Omental fat pad (tissue), 4 donors: Measurements from ENCODE around the gene CLDN6. TPM values are rescaled to one million over a fixed set of nuclear protein-coding genes. Genes with fewer than 3 reads are reported as not detected.

Experiments used
- ATAC-seq: fragments of 150-250 bp; one replicate; pipeline ENCODE4 v1.9.1; 2016; ENCODE audit warnings: mild to moderate bottlenecking, moderate library complexity; ENCODE audit not compliant: low FRiP score
- DNase-seq: peaks from one replicate; pipeline ENCODE4 v3.0.0-alpha.2; 2019; ENCODE audit warnings: low spot score
- total RNA-seq, 4 donors: library from RNA; depleted of rRNA; stranded (reverse); fragments of >200 nt; gene quantifications; one replicate each; pipeline ENCODE4 v1.1.0, GENCODE V29; 2016
- TF ChIP-seq, protein P1 (sequence below), 3 donors: fragments of 450-650 bp; IDR thresholded peaks; one replicate each; pipeline ENCODE4 v1.5.1; 2016 to 2017; ENCODE audit warnings: antibody characterized with exemption in 3 of 3, mild to moderate bottlenecking in 3 of 3, moderate library complexity in 2 of 3

CLDN6 gene
- total RNA-seq, 4 donors from 2014 or later = not detected

GRCh38 chr16:3026003-3026378 lies 8.0 kb upstream of the CLDN6 start:
- no peak for ATAC-seq
- TF ChIP-seq, protein P1, sequence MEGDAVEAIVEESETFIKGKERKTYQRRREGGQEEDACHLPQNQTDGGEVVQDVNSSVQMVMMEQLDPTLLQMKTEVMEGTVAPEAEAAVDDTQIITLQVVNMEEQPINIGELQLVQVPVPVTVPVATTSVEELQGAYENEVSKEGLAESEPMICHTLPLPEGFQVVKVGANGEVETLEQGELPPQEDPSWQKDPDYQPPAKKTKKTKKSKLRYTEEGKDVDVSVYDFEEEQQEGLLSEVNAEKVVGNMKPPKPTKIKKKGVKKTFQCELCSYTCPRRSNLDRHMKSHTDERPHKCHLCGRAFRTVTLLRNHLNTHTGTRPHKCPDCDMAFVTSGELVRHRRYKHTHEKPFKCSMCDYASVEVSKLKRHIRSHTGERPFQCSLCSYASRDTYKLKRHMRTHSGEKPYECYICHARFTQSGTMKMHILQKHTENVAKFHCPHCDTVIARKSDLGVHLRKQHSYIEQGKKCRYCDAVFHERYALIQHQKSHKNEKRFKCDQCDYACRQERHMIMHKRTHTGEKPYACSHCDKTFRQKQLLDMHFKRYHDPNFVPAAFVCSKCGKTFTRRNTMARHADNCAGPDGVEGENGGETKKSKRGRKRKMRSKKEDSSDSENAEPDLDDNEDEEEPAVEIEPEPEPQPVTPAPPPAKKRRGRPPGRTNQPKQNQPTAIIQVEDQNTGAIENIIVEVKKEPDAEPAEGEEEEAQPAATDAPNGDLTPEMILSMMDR (IDR thresholded peaks at IDR 0.05) = no peak
- DNase-seq = no peak

DNA sequence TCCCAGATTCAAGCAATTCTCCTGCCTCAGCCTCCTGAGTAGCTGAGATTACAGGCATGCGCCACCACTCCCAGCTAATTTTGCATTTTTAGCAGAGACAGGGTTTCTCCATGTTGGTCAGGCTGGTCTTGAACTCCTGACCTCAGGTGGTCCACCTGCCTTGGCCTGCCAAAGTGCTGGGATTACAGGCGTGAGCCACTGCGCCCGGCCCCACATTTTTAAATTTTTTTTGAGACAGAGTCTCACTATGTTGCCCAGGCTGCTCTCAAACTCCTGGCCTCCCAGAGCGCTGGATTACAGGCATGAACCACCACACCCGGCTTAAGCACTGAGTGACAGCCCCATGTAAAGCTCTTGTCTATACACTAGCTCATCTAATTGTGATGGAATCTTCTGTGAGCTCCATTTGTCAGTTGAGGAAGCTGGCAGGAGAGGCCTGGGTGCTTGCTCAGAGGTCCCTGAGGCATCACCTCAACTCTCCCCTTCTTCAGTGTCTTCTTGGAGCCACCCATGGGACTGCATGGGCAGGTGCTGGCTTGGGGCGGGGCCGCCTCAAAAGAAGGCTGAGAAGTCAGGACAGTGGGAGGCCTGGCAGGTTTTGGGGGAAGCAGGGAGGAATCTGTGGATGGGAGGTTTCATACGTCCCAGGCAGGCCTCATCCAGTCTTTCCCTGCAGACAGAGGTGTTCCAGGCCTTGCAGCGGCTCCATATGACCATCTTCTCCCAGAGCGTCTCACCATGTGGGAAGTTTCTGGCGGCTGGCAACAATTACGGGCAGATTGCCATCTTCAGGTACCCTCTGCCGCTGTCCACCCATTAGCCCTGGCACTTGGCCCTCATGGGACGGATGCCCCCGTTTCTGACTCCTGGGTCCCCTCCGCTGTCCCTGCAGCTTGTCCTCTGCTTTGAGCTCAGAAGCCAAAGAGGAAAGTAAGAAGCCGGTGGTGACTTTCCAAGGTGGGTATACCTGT lies 7.3 kb upstream of the CLDN6 start:
- DNase-seq (no peak), ATAC-seq (no peak)
- TF ChIP-seq, protein P1 (IDR thresholded peaks at IDR 0.05) = no peak

- ATAC-seq (peak; percentile 46), DNase-seq (peak; percentile 90)
- TF ChIP-seq, protein P1 (IDR thresholded peaks at IDR 0.05) = no peak
Measured at GRCh38 chr16:3023669-3024478, 5.9 kb upstream of the CLDN6 start, which contains the start of the genes HCFC1R1 and THOC6. TSS of gene HCFC1R1 (minus strand) at chr16:3023942. CDS start at chr16:3023941, 1 bp downstream. TSS of gene THOC6 (plus strand) at chr16:3024035. CDS start at chr16:3024327, 292 bp downstream.

DNA sequence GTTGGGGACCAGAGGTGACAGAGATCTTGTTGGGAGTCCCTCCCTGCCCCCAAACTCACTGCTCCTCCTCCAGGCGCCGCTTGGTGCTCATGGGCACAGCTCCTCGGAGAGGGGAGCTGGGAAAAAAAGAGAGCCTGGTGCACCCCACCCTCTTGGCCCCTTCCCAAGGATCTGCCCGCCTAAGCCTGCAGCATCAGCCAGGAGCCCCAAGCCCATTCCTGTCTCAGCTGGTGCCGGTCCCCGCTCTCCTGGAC lies 5.4 kb upstream of the CLDN6 start:
- DNase-seq (peak; percentile 35), ATAC-seq (no peak)
- TF ChIP-seq, protein P1 (IDR thresholded peaks at IDR 0.05) = no peak

GRCh38 chr16:3022684-3023414 lies 4.9 kb upstream of the CLDN6 start:
- DNase-seq = no peak
- no peak for ATAC-seq
- TF ChIP-seq, protein P1 (IDR thresholded peaks at IDR 0.05) = no peak

DNA sequence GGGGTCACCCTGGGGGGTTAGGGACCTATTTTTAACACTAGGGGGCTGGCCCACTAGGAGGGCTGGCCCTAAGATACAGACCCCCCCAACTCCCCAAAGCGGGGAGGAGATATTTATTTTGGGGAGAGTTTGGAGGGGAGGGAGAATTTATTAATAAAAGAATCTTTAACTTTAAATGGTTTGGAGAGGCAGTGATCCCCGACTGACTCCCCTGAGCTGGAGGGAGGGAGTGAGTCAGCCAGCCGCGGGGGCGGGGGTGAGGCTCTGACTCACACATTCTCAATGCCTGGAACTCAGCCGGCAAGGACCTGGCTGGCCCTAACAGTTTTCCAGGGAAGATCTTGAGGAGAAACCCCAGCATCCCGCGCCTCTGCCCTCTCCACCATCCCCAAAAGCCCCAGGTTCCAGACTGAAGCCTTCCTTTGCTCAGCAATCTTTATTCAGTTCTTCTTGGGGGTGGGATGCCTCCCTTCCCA lies 4.3 kb upstream of the CLDN6 start:
- peak; percentile 33 for ATAC-seq
- peak; percentile 82 for DNase-seq
- TF ChIP-seq, protein P1 (IDR thresholded peaks at IDR 0.05) = no peak
